Cerebellar nuclear complex (tissue), 1 donor: ENCODE results near the gene HYKK.
"Not testable (repeated sequence)": the region's sequence is repeated elsewhere in the genome, so short reads cannot be mapped to it uniquely, and the experiment has no call there.

ENCODE experiments used
- DNase-seq, 2 experiments: peaks; one replicate each; lab custom pipeline; 2025; lab: John Stamatoyannopoulos, UW

The HYKK gene

DNA sequence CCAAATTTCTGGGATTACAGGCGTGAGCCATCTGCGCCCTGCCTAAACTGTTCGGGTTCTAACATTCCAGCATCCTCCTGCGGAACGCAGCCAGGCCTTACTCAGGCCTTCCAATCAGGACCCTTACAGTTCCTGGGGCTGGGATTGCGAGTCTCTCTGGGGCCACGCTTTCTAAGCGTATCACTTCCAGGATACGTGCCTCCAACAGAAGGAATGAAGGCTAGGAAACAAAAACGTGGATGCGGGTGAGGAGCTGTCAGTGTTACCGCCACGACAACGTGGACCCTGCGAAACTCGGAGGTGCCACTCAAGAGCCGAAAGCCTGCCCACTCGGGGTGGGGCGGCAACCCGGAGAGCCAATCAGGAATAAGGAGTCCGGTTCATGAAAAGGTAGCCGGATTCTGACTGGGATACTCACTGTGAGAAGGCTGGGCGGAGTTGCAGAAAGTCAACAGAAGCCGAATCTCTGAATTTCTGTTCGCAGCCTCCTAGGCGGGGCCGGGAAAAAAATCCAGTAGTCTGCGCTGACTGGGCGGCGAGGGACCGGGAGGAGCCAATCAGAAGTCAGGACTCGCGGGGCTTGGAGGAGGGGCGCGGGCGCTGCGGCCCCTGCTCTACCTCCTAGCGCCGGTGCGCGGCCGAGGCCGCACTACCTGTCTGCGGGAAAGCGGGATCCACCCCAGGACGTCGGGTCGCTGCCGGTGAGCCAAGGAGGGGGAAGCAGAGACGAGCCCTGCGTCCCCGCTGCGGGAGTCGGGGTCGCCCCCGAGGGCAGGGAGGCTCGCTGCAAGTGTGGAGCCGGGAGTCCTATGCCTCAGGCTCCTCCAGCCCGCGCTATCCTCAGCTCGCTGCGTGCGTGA is at the start of gene HYKK:
TSS of gene HYKK (plus strand) at position 607 of the 860 bp plus-strand sequence. CDS start 5,512 bp downstream, outside the sequence.
- peak; percentile 91 to 98 for DNase-seq

DNA sequence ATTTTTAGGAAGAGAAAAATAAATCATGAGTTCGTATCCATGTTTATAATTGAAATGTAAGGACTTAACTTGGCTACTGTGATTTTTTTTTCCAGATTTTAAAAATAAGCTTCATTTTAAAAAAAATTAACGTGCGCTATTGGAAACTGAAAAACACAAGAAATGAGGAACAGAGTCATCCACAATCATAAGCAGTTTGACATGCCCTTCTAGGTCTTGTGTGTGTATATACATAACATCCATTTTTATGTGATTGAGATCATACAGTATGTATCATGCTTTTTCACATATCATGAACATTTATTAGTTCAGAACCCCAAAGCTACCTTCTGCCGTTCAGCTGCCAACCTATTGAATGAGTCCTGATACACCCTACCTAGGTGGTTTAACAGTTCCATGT is 46.6 kb upstream of the HYKK start:
- DNase-seq = no peak

- no peak for DNase-seq
Observed at GRCh38 chr15:78461171-78461888, 46.0 kb upstream of the HYKK start.

DNA sequence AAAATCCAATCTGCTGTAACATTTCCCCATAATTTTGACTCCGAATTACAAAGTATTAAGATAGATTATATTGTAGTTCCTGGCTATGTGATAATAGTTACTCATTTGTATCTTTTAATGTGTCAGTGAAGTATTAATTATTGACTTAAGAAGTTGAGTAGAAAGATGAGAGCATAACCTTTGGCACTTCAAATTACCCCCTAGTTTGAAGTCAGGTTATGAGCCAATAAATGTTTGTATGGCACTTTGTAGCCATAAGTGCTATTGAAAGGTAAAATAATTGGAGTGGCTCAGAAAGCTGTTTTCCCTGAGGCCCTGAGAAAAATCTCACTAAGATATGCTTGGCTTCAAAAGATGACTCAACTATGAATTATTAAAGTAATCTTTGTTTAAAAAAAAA is 38.3 kb upstream of the HYKK start:
- no peak for DNase-seq

DNA sequence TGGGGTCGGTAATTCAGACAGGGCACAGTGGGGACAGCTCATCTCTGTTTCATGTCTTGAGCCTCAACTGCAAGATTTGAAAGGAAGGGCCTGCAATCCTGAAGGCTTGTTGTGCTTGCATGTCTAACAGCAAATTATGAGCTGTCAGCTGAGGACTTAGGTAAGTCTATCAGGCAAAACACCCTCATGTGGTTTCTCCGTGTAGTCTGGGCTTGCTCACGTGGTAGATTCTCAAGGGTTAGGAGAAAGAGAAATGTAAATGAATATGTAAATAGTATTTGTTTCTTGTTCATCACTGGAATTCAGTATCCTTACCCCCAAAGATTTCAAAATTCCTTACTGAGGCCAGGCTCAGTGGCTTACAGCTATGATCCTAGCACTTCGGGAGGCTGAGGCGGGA is 30.1 kb upstream of the HYKK start:
- no peak for DNase-seq

GRCh38 chr15:78479650-78480049 is 27.7 kb upstream of the HYKK start:
- DNase-seq = no peak

DNA sequence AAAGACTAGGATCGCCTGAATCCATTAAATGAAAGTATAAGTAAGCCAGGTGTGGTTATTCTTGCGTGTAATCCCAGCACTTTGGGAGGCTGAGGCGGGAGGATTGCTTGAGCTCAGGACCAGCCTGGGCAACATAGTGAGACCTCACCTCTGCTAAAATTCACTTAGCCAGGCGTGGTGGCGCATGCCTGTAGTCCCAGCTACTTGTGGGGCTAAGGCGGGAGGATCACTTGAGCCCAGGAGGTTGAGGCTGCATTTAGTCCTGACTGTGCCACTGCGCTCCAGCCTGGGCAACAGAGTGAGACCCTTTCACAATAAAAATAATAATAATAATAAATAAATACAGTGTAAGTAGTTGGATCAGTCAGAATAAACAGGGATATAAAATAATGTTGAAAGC is 25.5 kb upstream of the HYKK start:
- no peak for DNase-seq

- DNase-seq = no peak
Observed at GRCh38 chr15:78492872-78493271, 14.5 kb upstream of the HYKK start.

DNA sequence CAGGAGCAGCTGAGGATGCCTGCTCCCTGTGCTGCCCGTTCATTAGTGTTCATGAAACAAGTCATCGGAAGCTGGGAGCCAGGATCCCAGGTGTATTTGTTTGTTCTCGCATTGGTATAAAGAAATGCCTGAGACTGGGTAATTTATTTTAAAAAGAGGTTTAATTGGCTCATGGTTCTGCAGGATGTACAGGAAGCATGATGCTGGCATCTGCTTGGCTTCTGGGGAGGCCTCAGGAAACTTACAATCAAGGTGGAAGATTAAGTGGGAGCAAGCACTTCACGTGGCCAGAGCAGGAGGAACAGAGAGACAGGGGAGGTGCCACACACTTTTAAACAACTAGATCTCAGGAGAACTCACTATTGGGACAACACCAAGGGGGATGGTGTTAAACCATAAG is 5.5 kb upstream of the HYKK start:
- no peak for DNase-seq

DNA sequence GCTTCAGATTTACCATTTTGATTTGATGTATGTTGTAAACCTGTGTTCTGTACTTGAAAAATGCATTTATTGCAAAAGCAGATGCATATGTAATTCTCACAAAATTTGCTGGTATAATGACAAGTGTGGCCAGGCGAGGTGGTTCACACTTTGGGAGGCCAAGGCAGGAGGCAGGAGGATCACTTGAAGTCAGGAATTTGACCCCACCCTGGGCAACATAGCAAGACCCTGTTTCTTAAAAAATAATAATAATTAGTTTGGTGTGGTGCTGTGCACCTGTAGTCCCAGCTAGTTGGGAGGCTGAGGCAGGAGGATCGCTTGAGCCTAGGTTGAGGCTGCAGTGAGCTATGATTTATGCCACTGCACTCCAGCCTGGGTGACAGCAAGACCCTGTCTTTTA is 4.7 kb upstream of the HYKK start:
- no peak for DNase-seq

DNA sequence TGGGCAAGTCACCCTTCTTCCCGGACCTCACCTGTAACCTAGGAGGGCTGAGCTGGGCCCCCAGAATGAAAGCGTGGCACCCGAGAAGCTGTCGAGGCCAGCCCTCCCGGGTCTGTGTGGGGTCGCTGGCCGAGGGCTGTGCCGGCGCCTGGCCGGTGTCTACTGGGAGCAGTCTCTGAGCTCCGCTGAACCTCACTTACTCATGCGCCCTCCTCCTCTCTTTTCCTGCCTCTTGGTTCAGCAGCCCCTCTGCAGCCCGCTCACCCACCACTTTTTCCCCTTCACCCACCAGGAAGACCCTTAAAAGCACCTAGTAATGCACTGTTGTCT is 419 bp downstream of the HYKK start:
- no peak for DNase-seq

GRCh38 chr15:78508272-78508671 is 895 bp downstream of the HYKK start:
- no peak for DNase-seq

- no peak for DNase-seq
Observed at GRCh38 chr15:78509726-78510312, 2.4 kb downstream of the HYKK start.

DNA sequence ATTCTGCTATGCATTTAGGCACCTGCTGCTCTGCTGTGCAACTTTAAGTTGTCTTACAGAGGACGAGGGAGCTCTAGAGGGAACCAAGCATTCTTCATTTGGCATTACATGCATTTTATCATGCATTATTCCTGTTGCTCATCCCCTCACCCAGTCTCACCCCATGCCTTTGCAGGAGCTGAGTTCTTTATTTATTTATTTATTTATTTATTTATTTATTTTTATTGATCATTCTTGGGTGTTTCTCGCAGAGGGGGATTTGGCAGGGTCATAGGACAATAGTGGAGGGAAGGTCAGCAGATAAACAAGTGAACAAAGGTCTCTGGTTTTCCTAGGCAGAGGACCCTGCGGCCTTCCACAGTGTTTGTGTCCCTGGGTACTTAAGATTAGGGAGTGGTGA is 12.7 kb downstream of the HYKK start:
- DNase-seq = not testable (repeated sequence)

GRCh38 chr15:78524230-78524629 is 16.9 kb downstream of the HYKK start:
- DNase-seq = no peak

- no peak for DNase-seq
Observed at GRCh38 chr15:78527325-78527724, 19.9 kb downstream of the HYKK start.

GRCh38 chr15:78533331-78533730 is 26.0 kb downstream of the HYKK start:
- DNase-seq = no peak

DNA sequence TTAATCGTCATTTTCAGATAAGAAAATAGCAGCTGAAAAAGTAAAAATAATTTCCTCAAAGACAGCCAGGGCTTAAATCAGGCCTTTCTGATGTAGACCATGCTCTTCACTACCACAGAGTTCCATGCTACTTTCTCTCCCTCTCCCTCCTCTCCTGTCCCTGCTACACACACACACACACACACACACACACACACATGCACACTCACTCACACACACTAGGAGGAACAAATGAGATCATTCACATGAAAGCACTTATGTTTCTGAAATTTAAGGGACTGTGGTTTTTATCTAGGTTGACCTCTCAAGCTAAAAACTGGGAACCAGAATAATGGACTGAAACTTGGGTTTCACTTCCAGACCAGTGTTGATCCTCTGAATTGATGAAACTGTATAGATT is 28.8 kb downstream of the HYKK start:
- DNase-seq = no peak

DNA sequence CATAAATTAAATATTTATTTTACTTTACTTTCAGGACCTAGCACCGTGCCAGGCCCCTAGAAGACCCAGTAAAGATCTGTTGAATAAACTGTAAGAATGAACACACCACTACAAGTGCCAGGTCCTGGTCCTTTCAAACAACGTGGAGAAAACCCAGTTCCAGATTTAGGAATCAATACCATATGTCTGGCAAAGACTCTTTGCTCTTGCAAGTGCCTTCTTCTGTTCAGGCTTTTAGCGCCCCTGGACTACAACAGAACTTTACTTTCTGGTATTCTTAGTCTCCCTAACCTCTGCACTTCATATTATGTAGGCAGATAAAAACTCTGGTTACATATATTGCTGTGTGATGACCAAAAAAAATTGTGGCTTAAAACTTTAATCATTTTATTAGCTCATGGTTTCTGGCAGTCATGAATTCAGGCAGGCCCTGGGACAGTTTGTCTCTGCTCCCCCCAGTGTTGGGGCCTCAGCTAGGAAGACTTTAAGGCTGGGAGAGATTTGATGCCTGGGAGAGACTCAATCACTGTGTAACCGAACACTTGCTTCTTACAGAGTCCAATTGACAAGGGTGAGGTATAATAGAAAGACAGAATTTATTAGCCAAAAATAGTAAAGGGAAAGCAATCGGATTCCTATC is 30.0 kb downstream of the HYKK start:
- no peak for DNase-seq

- no peak for DNase-seq
Observed at GRCh38 chr15:78538358-78538757, 31.0 kb downstream of the HYKK start.

GRCh38 chr15:78539464-78540140 is 32.2 kb downstream of the HYKK start:
- DNase-seq = not testable (repeated sequence)
